Suprapubic skin (tissue), 4 donors: Measurements from ENCODE around the gene MRPL54. TPM values are rescaled to one million over a fixed set of nuclear protein-coding genes. Genes with fewer than 3 reads are reported as not detected.

Experiments
- DNase-seq, 2 donors: peaks; one replicate each; pipeline ENCODE4 v3.0.0-alpha.2; 2019; ENCODE audit warnings: low spot score in 2 of 2
- H3K27ac ChIP-seq: fragments of 200-600 bp; sonication (generic); one replicate; pipeline ENCODE4 v1.5.1; 2019
- H3K27me3 ChIP-seq: fragments of 200-600 bp; sonication (generic); one replicate; pipeline ENCODE4 v1.5.1; 2019
- H3K36me3 ChIP-seq: fragments of 200-600 bp; sonication (generic); one replicate; pipeline ENCODE4 v1.5.1; 2019
- H3K4me1 ChIP-seq: fragments of 200-600 bp; sonication (generic); one replicate; pipeline ENCODE4 v1.5.1; 2019
- H3K4me3 ChIP-seq: fragments of 200-600 bp; sonication (generic); one replicate; pipeline ENCODE4 v1.5.1; 2019; ENCODE audit warnings: mild to moderate bottlenecking
- H3K9me3 ChIP-seq: fragments of 200-600 bp; sonication (generic); one replicate; pipeline ENCODE4 v1.5.1; 2019
- CTCF ChIP-seq, 2 donors: fragments of 200-600 bp in 1 of 2; fragments of 450-650 bp in 1 of 2; sonication (generic) in 1 of 2; IDR thresholded peaks; one replicate each; pipeline ENCODE4 v1.5.1; 2016 to 2019; ENCODE audit warnings: antibody characterized with exemption in 2 of 2, mild to moderate bottlenecking in 1 of 2, moderate library complexity in 1 of 2
- EP300 ChIP-seq: sonication (generic); formaldehyde crosslinking; IDR thresholded peaks from one replicate; pipeline ENCODE4 v1.6.1; 2017; ENCODE audit warnings: antibody characterized with exemption
- POLR2A ChIP-seq, 2 donors: fragments of 450-650 bp; IDR thresholded peaks; one replicate each; pipeline ENCODE4 v1.6.1; 2017; ENCODE audit warnings: antibody characterized with exemption in 2 of 2, mild to moderate bottlenecking in 2 of 2, moderate library complexity in 2 of 2
- POLR2AphosphoS5 ChIP-seq, 3 donors: sonication (generic); formaldehyde crosslinking; IDR thresholded peaks; one replicate each; pipeline ENCODE4 v1.6.1; 2017; ENCODE audit warnings: antibody characterized with exemption in 3 of 3
- WGBS: methylation state at CpG from one replicate; pipeline ENCODE4 v1.1.5; 2018; 5-methylcytosine and 5-hydroxymethylcytosine counted together
- total RNA-seq, 4 donors: library from RNA; depleted of rRNA; stranded (reverse); fragments of >200 nt; gene quantifications; one replicate each; pipeline ENCODE4 v1.1.0, GENCODE V29; 2016

MRPL54 gene
- total RNA-seq, 4 donors from 2014 or later, result 41.5 to 92.6 (median 63.7) TPM

- H3K27ac ChIP-seq, result no peak overlapping the region
- no peak overlapping the region for H3K4me3 ChIP-seq
- H3K9me3 ChIP-seq, result no peaks in the 10 kb centered on the region
- peaks cover 8% of the 10 kb centered on the region for H3K27me3 ChIP-seq
- TF ChIP-seq EP300 (no peak), CTCF (IDR thresholded peaks at IDR 0.05) (no peak), POLR2AphosphoS5 (IDR thresholded peaks at IDR 0.05) (no peak), POLR2A (IDR thresholded peaks at IDR 0.05) (no peak)
- 95% methylated on average over 14 of the region's 14 CpGs for WGBS
- DNase-seq, result no peak
- H3K4me1 ChIP-seq, result no peaks in the 10 kb centered on the region
- H3K36me3 ChIP-seq, result no peaks in the 10 kb centered on the region
Observed at GRCh38 chr19:3734310-3734600, 28.2 kb upstream of the MRPL54 start.

- 83% methylated on average over 20 of the region's 21 CpGs for WGBS
- H3K4me3 ChIP-seq, result no peak overlapping the region
- H3K27ac ChIP-seq, result no peak overlapping the region
- no peaks in the 10 kb centered on the region for H3K9me3 ChIP-seq
- no peaks in the 10 kb centered on the region for H3K36me3 ChIP-seq
- peaks cover 8% of the 10 kb centered on the region for H3K27me3 ChIP-seq
- no peaks in the 10 kb centered on the region for H3K4me1 ChIP-seq
- no peak for DNase-seq
- TF ChIP-seq EP300, result no peak
- TF ChIP-seq POLR2AphosphoS5 (IDR thresholded peaks at IDR 0.05), result no peak
- TF ChIP-seq CTCF (IDR thresholded peaks at IDR 0.05), result no peak
- TF ChIP-seq POLR2A (IDR thresholded peaks at IDR 0.05), result no peak
Observed at GRCh38 chr19:3736106-3736724, 26.3 kb upstream of the MRPL54 start.

GRCh38 chr19:3737487-3738205 lies 24.8 kb upstream of the MRPL54 start:
- Histone ChIP-seq H3K36me3 (no peaks in the 10 kb centered on the region), H3K27ac (no peak overlapping the region), H3K9me3 (no peaks in the 10 kb centered on the region), H3K4me1 (no peaks in the 10 kb centered on the region), H3K27me3 (peaks cover 8% of the 10 kb centered on the region), H3K4me3 (no peak overlapping the region)
- no peak for DNase-seq
- TF ChIP-seq POLR2AphosphoS5 (IDR thresholded peaks at IDR 0.05) (no peak), POLR2A (IDR thresholded peaks at IDR 0.05) (no peak), CTCF (IDR thresholded peaks at IDR 0.05) (no peak), EP300 (no peak)
- 76% methylated on average over 10 of the region's 10 CpGs for WGBS

- no peaks in the 10 kb centered on the region for H3K4me1 ChIP-seq
- no peak for DNase-seq
- no peaks in the 10 kb centered on the region for H3K9me3 ChIP-seq
- 96% methylated on average over 20 of the region's 32 CpGs for WGBS
- TF ChIP-seq POLR2AphosphoS5 (IDR thresholded peaks at IDR 0.05) (no peak), EP300 (no peak), CTCF (IDR thresholded peaks at IDR 0.05) (no peak), POLR2A (IDR thresholded peaks at IDR 0.05) (no peak)
- no peaks in the 10 kb centered on the region for H3K36me3 ChIP-seq
- H3K27ac ChIP-seq, result no peak overlapping the region
- no peak overlapping the region for H3K4me3 ChIP-seq
- peaks cover 8% of the 10 kb centered on the region for H3K27me3 ChIP-seq
Observed at GRCh38 chr19:3738477-3739220, 23.8 kb upstream of the MRPL54 start.

GRCh38 chr19:3740431-3740830 lies 22.1 kb upstream of the MRPL54 start:
- no peak overlapping the region for H3K4me3 ChIP-seq
- no peaks in the 10 kb centered on the region for H3K4me1 ChIP-seq
- H3K36me3 ChIP-seq, result no peaks in the 10 kb centered on the region
- TF ChIP-seq CTCF (IDR thresholded peaks at IDR 0.05), result no peak
- TF ChIP-seq POLR2A (IDR thresholded peaks at IDR 0.05), result no peak
- TF ChIP-seq EP300, result no peak
- TF ChIP-seq POLR2AphosphoS5 (IDR thresholded peaks at IDR 0.05), result no peak
- no peaks in the 10 kb centered on the region for H3K9me3 ChIP-seq
- 91% methylated on average over 15 of the region's 24 CpGs for WGBS
- no peak for DNase-seq
- peaks cover 5% of the 10 kb centered on the region for H3K27me3 ChIP-seq
- H3K27ac ChIP-seq, result no peak overlapping the region
